HG02970 (cell line): ENCODE measurements around the gene SPATA20.

Source experiments
- ATAC-seq: cut with Tn5 transposase; IDR thresholded peaks from one replicate; pipeline ENCODE4 v1.9.1; 2021; ENCODE audit warnings: mild to moderate bottlenecking, moderate library complexity, moderate number of reproducible peaks; ENCODE audit not compliant: unreplicated experiment, low FRiP score

SPATA20 gene

GRCh38 chr17:50594128-50594823 is 47.3 kb downstream of the SPATA20 start:
- no peak for ATAC-seq

GRCh38 chr17:50594892-50595291 is 47.9 kb downstream of the SPATA20 start:
- ATAC-seq, result no peak

GRCh38 chr17:50596191-50597037 is 49.4 kb downstream of the SPATA20 start:
- ATAC-seq, result no peak

- no peak for ATAC-seq
Measured at GRCh38 chr17:50598487-50598886, 51.5 kb downstream of the SPATA20 start.

DNA sequence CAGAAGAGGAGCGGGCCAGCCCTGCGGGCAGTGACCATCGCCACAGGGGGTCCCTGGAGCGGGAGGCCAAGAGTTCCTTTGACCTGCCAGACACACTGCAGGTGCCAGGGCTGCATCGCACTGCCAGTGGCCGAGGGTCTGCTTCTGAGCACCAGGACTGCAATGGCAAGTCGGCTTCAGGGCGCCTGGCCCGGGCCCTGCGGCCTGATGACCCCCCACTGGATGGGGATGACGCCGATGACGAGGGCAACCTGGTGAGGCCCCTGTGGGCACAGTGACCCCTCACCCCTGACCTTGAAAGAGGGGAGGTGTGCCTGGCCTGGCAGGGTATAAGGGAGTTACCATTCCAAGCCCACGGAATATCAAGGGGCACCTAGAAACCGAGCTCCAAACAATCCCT is 52.6 kb downstream of the SPATA20 start:
- ATAC-seq, result no peak

GRCh38 chr17:50601823-50602375 is 54.9 kb downstream of the SPATA20 start:
- no peak for ATAC-seq

DNA sequence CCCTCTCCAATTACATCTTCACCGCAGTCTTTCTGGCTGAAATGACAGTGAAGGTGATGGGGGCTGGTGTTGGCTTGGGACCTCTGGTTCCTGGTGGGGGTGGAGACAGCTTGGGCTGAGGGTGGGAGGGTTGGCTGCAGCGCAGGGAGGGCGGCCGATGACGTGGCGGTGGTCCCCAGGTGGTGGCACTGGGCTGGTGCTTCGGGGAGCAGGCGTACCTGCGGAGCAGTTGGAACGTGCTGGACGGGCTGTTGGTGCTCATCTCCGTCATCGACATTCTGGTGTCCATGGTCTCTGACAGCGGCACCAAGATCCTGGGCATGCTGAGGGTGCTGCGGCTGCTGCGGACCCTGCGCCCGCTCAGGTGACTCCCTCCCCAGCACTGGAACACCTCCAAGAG is 55.9 kb downstream of the SPATA20 start:
- no peak for ATAC-seq

DNA sequence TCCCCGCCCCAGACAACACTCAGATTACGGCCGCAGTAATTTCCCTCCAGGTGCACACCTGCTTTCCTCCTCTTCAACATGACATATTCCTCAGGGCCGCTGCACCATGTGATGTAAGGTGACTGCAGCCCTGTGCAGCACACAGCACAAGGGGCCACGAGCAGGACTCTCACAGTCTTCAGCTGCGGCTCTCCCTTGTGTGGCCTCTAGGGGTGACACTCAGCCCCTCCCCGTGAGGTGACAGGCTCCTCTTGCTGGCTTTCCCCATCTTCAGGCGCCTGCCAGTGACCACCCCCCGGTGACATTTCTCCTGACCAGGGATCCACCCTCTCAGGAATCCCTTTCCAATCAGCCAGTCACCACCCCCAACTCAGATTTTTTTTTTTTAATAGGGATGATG is 56.4 kb downstream of the SPATA20 start:
- ATAC-seq, result no peak

DNA sequence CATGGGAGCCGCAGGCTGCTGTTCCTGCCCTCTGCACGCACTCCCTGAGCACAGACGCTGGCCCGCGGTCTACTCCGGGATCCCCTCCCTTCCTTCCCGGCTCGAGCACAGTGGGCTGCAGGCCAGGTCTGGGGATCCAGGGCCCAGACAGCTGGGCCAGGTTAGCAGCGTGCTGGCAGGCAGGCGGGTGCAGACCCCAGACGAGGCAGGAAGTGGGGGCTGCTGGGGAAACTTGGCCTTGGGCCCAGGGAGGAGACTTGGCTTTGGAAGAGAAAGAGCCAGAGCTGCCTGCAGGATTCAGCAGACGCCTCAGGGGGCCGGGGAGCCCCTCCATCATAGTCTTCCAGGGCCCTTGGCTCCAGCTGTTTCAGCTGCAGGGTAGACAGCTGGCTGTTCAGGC is 57.5 kb downstream of the SPATA20 start:
- ATAC-seq, result no peak

DNA sequence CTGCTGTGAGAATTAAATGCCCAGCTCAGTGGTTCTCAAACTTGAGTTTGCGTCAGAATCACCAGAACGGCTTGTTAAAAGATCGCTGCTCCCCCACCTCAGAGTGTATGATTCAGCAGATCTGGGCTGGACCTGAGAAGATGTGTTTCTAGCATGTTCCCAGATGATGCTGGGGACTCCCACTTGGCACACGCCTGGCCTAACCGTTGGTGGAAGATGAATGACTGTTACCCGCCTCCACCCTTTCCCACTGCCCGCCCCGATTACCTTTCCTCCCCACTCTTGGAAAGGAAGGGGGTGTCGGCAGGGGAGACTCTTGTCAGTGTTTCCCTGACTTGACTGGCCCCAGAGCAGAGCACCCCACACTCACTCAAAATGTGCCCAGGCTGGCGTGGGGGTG is 58.5 kb downstream of the SPATA20 start:
- no peak for ATAC-seq
